Body of pancreas (tissue), 4 donors: ENCODE measurements around the gene VAMP3. TPM values are rescaled to one million over a fixed set of nuclear protein-coding genes. Genes with fewer than 3 reads are reported as not detected.
A peak's percentile ranks its signal among the peaks of the same experiment; 100 is the strongest.

Experiments used
- ATAC-seq: fragments of 150-250 bp; one replicate; pipeline ENCODE4 v1.9.1; 2016
- DNase-seq, 4 donors: peaks; one replicate each; pipeline ENCODE4 v3.0.0-alpha.2; 2019
- H3K27ac ChIP-seq, 4 donors: fragments of 200-600 bp; sonication (generic); 1 replicate in 3 of 4; 2 replicates in 1 of 4; pipeline versions ENCODE4 v1.5.1 to v1.6.1; 2016 to 2019; ENCODE audit warnings: mild to moderate bottlenecking in 1 of 4, mixed read lengths in 1 of 4, moderate library complexity in 1 of 4
- H3K27me3 ChIP-seq, 2 donors: fragments of 200-600 bp; sonication (generic); one replicate each; pipeline ENCODE4 v1.6.0; 2016; ENCODE audit warnings: mild to moderate bottlenecking in 1 of 2
- H3K36me3 ChIP-seq, 2 donors: fragments of 200-600 bp; sonication (generic); replicated peaks in 1 of 2; 2 replicates each; pipeline ENCODE4 v1.5.1; 2016; ENCODE audit warnings: low read depth in 2 of 2; ENCODE audit not compliant: insufficient read depth in 1 of 2
- H3K4me1 ChIP-seq: fragments of 200-600 bp; sonication (generic); one replicate; pipeline ENCODE4 v1.6.0; 2016
- H3K4me3 ChIP-seq, 2 donors: fragments of 200-600 bp; sonication (generic); 1 replicate in 1 of 2; 2 replicates in 1 of 2; pipeline ENCODE4 v1.5.1; 2016 to 2019
- H3K9me3 ChIP-seq, 3 donors: fragments of 200-600 bp; sonication (generic); 1 replicate in 2 of 3; 2 replicates in 1 of 3; pipeline ENCODE4 v1.5.1; 2016
- CTCF ChIP-seq, 7 experiments: fragments of 450-650 bp in 4 of 7; fragments of 200-600 bp in 3 of 7; sonication (generic) in 3 of 7; IDR thresholded peaks; one replicate each; pipeline ENCODE4 v1.5.1; 2016 to 2019; ENCODE audit warnings: antibody characterized with exemption in 7 of 7
- POLR2A ChIP-seq, 3 donors: fragments of 450-650 bp; IDR thresholded peaks; one replicate each; pipeline ENCODE4 v1.6.1; 2016; ENCODE audit warnings: antibody characterized with exemption in 3 of 3, mild to moderate bottlenecking in 2 of 3
- WGBS, 2 donors: methylation state at CpG; one replicate each; pipeline ENCODE4 v1.1.5; 2017; 5-methylcytosine and 5-hydroxymethylcytosine counted together
- intact Hi-C: fragments of 100-400 bp; cut with DNase I; formaldehyde crosslinking; loops from one replicate; pipeline ENCODE4 v1.15.1; 2023
- total RNA-seq, 2 donors: library from RNA; depleted of rRNA; stranded (reverse); fragments of >200 nt; gene quantifications; one replicate each; pipeline ENCODE4 v1.1.0, GENCODE V29; 2016

VAMP3 gene
- total RNA-seq, 2 donors from 2014 or later: 28.0 to 43.3 TPM

GRCh38 chr1:7743346-7743745, 27.8 kb upstream of the VAMP3 start:
- Histone ChIP-seq H3K9me3 (no peaks in the 10 kb centered on the region), H3K27me3 (no peaks in the 10 kb centered on the region), H3K4me1 (no peaks in the 10 kb centered on the region), H3K36me3 (no peaks in the 10 kb centered on the region), H3K4me3 (no peak overlapping the region), H3K27ac (no peak overlapping the region)
- 86 to 88% methylated on average over 6 of the region's 6 CpGs for WGBS, 2 donors
- TF ChIP-seq CTCF (IDR thresholded peaks at IDR 0.05) (no peak), POLR2A (IDR thresholded peaks at IDR 0.05) (no peak)
- DNase-seq (no peak), ATAC-seq (no peak)
- intact Hi-C loops: no loop called here

- intact Hi-C loops: no loop called here
- Histone ChIP-seq H3K27ac (no peak overlapping the region), H3K4me1 (no peaks in the 10 kb centered on the region), H3K27me3 (no peaks in the 10 kb centered on the region), H3K36me3 (no peaks in the 10 kb centered on the region), H3K4me3 (no peak overlapping the region), H3K9me3 (no peaks in the 10 kb centered on the region)
- DNase-seq: no peak
- TF ChIP-seq CTCF (IDR thresholded peaks at IDR 0.05) (no peak), POLR2A (IDR thresholded peaks at IDR 0.05) (no peak)
- no peak for ATAC-seq
- 83 to 85% methylated on average over 9 of the region's 9 CpGs for WGBS, 2 donors
These were observed 26.2 kb upstream of the VAMP3 start for GRCh38 chr1:7744882-7745281.

- Histone ChIP-seq H3K36me3 (no peaks in the 10 kb centered on the region), H3K27ac (no peak overlapping the region), H3K4me3 (no peak overlapping the region), H3K27me3 (no peaks in the 10 kb centered on the region), H3K9me3 (no peaks in the 10 kb centered on the region), H3K4me1 (no peaks in the 10 kb centered on the region)
- DNase-seq (peak in 2 of 4 donors; percentile 22 to 29), ATAC-seq (peak; percentile 50)
- no peak for TF ChIP-seq CTCF (IDR thresholded peaks at IDR 0.05)
- TF ChIP-seq POLR2A (IDR thresholded peaks at IDR 0.05): no peak
- intact Hi-C loops: no loop called here
- WGBS, 2 donors: 63 to 69% methylated on average over 10 of the region's 10 CpGs
These were observed 25.3 kb upstream of the VAMP3 start for GRCh38 chr1:7745783-7746182.

GRCh38 chr1:7747605-7748004, 23.5 kb upstream of the VAMP3 start:
- intact Hi-C loops: no loop called here
- Histone ChIP-seq H3K9me3 (no peaks in the 10 kb centered on the region), H3K27me3 (no peaks in the 10 kb centered on the region), H3K4me3 (no peak overlapping the region), H3K36me3 (no peaks in the 10 kb centered on the region), H3K4me1 (peaks cover 4% of the 10 kb centered on the region), H3K27ac (no peak overlapping the region)
- 75 to 79% methylated on average over 5 of the region's 5 CpGs for WGBS, 2 donors
- no peak for DNase-seq
- no peak for ATAC-seq
- TF ChIP-seq CTCF (IDR thresholded peaks at IDR 0.05): no peak
- no peak for TF ChIP-seq POLR2A (IDR thresholded peaks at IDR 0.05)

GRCh38 chr1:7749126-7749525, 22.0 kb upstream of the VAMP3 start:
- DNase-seq: no peak
- TF ChIP-seq CTCF (IDR thresholded peaks at IDR 0.05): no peak
- TF ChIP-seq POLR2A (IDR thresholded peaks at IDR 0.05): no peak
- no peak overlapping the region for H3K27ac ChIP-seq
- 48 to 54% methylated on average over 5 of the region's 5 CpGs for WGBS, 2 donors
- ATAC-seq: no peak
- no peaks in the 10 kb centered on the region for H3K36me3 ChIP-seq
- H3K4me3 ChIP-seq: no peak overlapping the region
- H3K27me3 ChIP-seq: no peaks in the 10 kb centered on the region
- H3K4me1 ChIP-seq: peaks cover 9% of the 10 kb centered on the region
- intact Hi-C loops: no loop called here
- H3K9me3 ChIP-seq: no peaks in the 10 kb centered on the region
